H4 (cell line): Measurements from ENCODE around the gene NFKBIB. TPM values are rescaled to one million over a fixed set of nuclear protein-coding genes. Genes with fewer than 3 reads are reported as not detected.
"Not testable (repeated sequence)": the region's sequence is repeated elsewhere in the genome, so short reads cannot be mapped to it uniquely, and the experiment has no call there.

Source experiments
- DNase-seq: peaks from one replicate; pipeline ENCODE4 v3.0.0-alpha.2; 2015; ENCODE audit warnings: low spot score
- total RNA-seq: library from RNA; depleted of rRNA; stranded (reverse); fragments of >200 nt; shearing (Covaris generic); gene quantifications from 2 replicates; pipeline ENCODE4 v1.2.3, GENCODE V29; 2014; rRNA removed

Gene NFKBIB
- 19.2 and 19.6 TPM in 2 replicates for total RNA-seq

- peak; percentile 100 for DNase-seq
Observed at GRCh38 chr19:38899447-38900201, at the start of gene NFKBIB, which contains the start of gene SIRT2. NFKBIB (plus strand) TSS chr19:38899969; CDS start chr19:38900033, 64 bp downstream. SIRT2 (minus strand) TSS chr19:38899618; CDS start chr19:38899521, 97 bp downstream.

GRCh38 chr19:38850436-38850975, 49.3 kb upstream of the NFKBIB start:
- DNase-seq = no peak

- no peak for DNase-seq
Observed at GRCh38 chr19:38850976-38851621, 48.7 kb upstream of the NFKBIB start.

- peak; percentile 97 for DNase-seq
Observed at GRCh38 chr19:38851622-38852230, 48.0 kb upstream of the NFKBIB start.

- DNase-seq = peak; percentile 72
Observed at GRCh38 chr19:38852231-38853044, 47.3 kb upstream of the NFKBIB start.

GRCh38 chr19:38853214-38853613, 46.6 kb upstream of the NFKBIB start:
- no peak for DNase-seq

GRCh38 chr19:38854961-38855360, 44.8 kb upstream of the NFKBIB start:
- not testable (repeated sequence) for DNase-seq

- not testable (repeated sequence) for DNase-seq
Observed at GRCh38 chr19:38855751-38856150, 44.0 kb upstream of the NFKBIB start.

GRCh38 chr19:38856813-38857212, 43.0 kb upstream of the NFKBIB start:
- no peak for DNase-seq

- DNase-seq = not testable (repeated sequence)
Observed at GRCh38 chr19:38859631-38860204, 40.1 kb upstream of the NFKBIB start.

- DNase-seq = no peak
Observed at GRCh38 chr19:38861368-38861767, 38.4 kb upstream of the NFKBIB start.

- peak; percentile 72 for DNase-seq
Observed at GRCh38 chr19:38862321-38863059, 37.3 kb upstream of the NFKBIB start.

- no peak for DNase-seq
Observed at GRCh38 chr19:38867171-38867780, 32.5 kb upstream of the NFKBIB start.

- no peak for DNase-seq
Observed at GRCh38 chr19:38868551-38868950, 31.2 kb upstream of the NFKBIB start.

- DNase-seq = no peak
Observed at GRCh38 chr19:38869160-38869835, 30.5 kb upstream of the NFKBIB start.

- DNase-seq = peak; percentile 60
Observed at GRCh38 chr19:38869836-38870607, 29.7 kb upstream of the NFKBIB start.

GRCh38 chr19:38870612-38871011, 29.2 kb upstream of the NFKBIB start:
- no peak for DNase-seq

GRCh38 chr19:38873400-38873799, 26.4 kb upstream of the NFKBIB start:
- not testable (repeated sequence) for DNase-seq
